GM12878 (cell line): Measurements from ENCODE around the gene SCD5. TPM values are rescaled to one million over a fixed set of nuclear protein-coding genes. Genes with fewer than 3 reads are reported as not detected.

Experiments used
- ATAC-seq: fragments of 200-7000 bp; cut with Tn5 transposase; 3 replicates; pipeline ENCODE4 v1.9.1; 2020; ENCODE audit warnings: mild to moderate bottlenecking, moderate library complexity
- BruUV-seq: library from RNA; stranded (reverse); fragments of 400-500 nt; replicated peaks from 2 replicates; lab custom pipeline; 2021; lab: Mats Ljungman, UMichigan
- CTCF ChIA-PET: fragments of 300-600 bp; sonication (Branson Sonifier 250); formaldehyde crosslinking; extraction: SDS; loops from one replicate; lab custom pipeline; 2021; ENCODE audit warnings: inconsistent platforms; lab: Yijun Ruan, JAX
- POLR2A ChIA-PET: fragments of 350-600 bp; formaldehyde crosslinking; extraction: SDS; loops from one replicate; lab custom pipeline; 2021; ENCODE audit warnings: inconsistent platforms; lab: Charles Lee
- RAD21 ChIA-PET: fragments of 300-600 bp; sonication (Branson Sonifier 250); formaldehyde crosslinking; loops from one replicate; lab custom pipeline; 2023; ENCODE audit warnings: antibody characterized with exemption; ENCODE audit not compliant: unreplicated experiment; lab: Charles Lee
- SMC1A ChIA-PET: fragments of 300-600 bp; sonication (Branson Sonifier 250); formaldehyde crosslinking; loops from one replicate; lab custom pipeline; 2023; ENCODE audit not compliant: unreplicated experiment, uncharacterized antibody; lab: Charles Lee
- DNase-seq: peaks from one replicate; pipeline ENCODE4 v3.0.0-alpha.2; 2011; ENCODE audit warnings: low read depth, low spot score
- FAIRE-seq: peaks from 3 replicates; lab custom pipeline; 2011; peaks lifted over from hg19 to GRCh38; lab: Jason Lieb, UNC
- H2AFZ ChIP-seq: 2 replicates; pipeline ENCODE4 v1.6.0; 2011; ENCODE audit warnings: low read depth, low read length, control low read depth; ENCODE audit not compliant: control insufficient read depth
- H3K27ac ChIP-seq: 2 replicates; pipeline ENCODE4 v1.5.1; 2011; ENCODE audit warnings: control low read depth; ENCODE audit not compliant: control insufficient read depth, insufficient read depth
- H3K27me3 ChIP-seq, 2 experiments: replicated peaks in 1 of 2; 2 replicates each; pipeline versions ENCODE4 v1.6.0 to v1.6.1; 2011; ENCODE audit warnings: low read length in 1 of 2; ENCODE audit not compliant: control insufficient read depth in 2 of 2, insufficient read depth in 2 of 2
- H3K36me3 ChIP-seq, 2 experiments: 2 replicates each; pipeline ENCODE4 v1.5.1; 2011; ENCODE audit warnings: low read length in 1 of 2; ENCODE audit not compliant: control insufficient read depth in 2 of 2, insufficient read depth in 2 of 2
- H3K4me1 ChIP-seq: 2 replicates; pipeline ENCODE4 v1.6.1; 2011; ENCODE audit warnings: mild to moderate bottlenecking, low read length, moderate library complexity, mixed read lengths; ENCODE audit not compliant: control insufficient read depth, insufficient read depth
- H3K4me2 ChIP-seq: 2 replicates; pipeline ENCODE4 v1.6.0; 2011; ENCODE audit warnings: control low read depth; ENCODE audit not compliant: control insufficient read depth, insufficient read depth
- H3K4me3 ChIP-seq: fragments of 200-600 bp; sonication (generic); 2 replicates; pipeline ENCODE4 v1.5.1; 2016
- H3K79me2 ChIP-seq: 2 replicates; pipeline ENCODE4 v1.6.0; 2011; ENCODE audit warnings: low read length; ENCODE audit not compliant: control insufficient read depth, insufficient read depth
- H3K9ac ChIP-seq: 2 replicates; pipeline ENCODE4 v1.8.0; 2011; ENCODE audit warnings: low read length, control low read depth, mixed read lengths; ENCODE audit not compliant: control insufficient read depth, insufficient read depth
- H3K9me3 ChIP-seq: replicated peaks from 3 replicates; pipeline ENCODE4 v1.5.1; 2011; ENCODE audit warnings: mild to moderate bottlenecking, low read length; ENCODE audit not compliant: control insufficient read depth, insufficient read depth
- H4K20me1 ChIP-seq: 2 replicates; pipeline ENCODE4 v1.6.0; 2011; ENCODE audit not compliant: control insufficient read depth, insufficient read depth
- CBX3 ChIP-seq: fragments of 200-600 bp; sonication (generic); IDR thresholded peaks from 2 replicates; pipeline ENCODE4 v1.6.1; 2016; ENCODE audit warnings: low read depth, borderline replicate concordance
- CHD1 ChIP-seq: IDR thresholded peaks from 2 replicates; pipeline ENCODE4 v1.6.1; 2012; ENCODE audit warnings: low read depth, low read length, improper control_type of control experiment
- CHD2 ChIP-seq: IDR thresholded peaks from 2 replicates; pipeline ENCODE4 v1.6.1; 2011; ENCODE audit warnings: low read depth, low read length, improper control_type of control experiment, borderline replicate concordance
- E2F8 ChIP-seq: fragments of 450-650 bp; IDR thresholded peaks from 2 replicates; pipeline ENCODE4 v1.6.1; 2018; ENCODE audit warnings: mild to moderate bottlenecking, low read depth, moderate library complexity; ENCODE audit not compliant: partially characterized antibody
- NR2C2 ChIP-seq: IDR thresholded peaks from 2 replicates; pipeline ENCODE4 v1.6.1; 2011; ENCODE audit warnings: borderline replicate concordance, low read depth; ENCODE audit not compliant: control insufficient read depth, insufficient read length
- RELA ChIP-seq: fragments of 450-650 bp; IDR thresholded peaks from 2 replicates; pipeline ENCODE4 v1.8.0; 2014; ENCODE audit warnings: borderline replicate concordance; ENCODE audit not compliant: partially characterized antibody
- SIN3A ChIP-seq: IDR thresholded peaks from 2 replicates; pipeline ENCODE4 v1.6.1; 2012; ENCODE audit warnings: low read depth, low read length, improper control_type of control experiment
- TARDBP ChIP-seq: IDR thresholded peaks from 2 replicates; pipeline ENCODE4 v1.6.1; 2016; ENCODE audit warnings: borderline replicate concordance
- ZBTB4 ChIP-seq: fragments of 450-650 bp; formaldehyde crosslinking; IDR thresholded peaks from 2 replicates; pipeline ENCODE4 v1.4.0; 2022; ENCODE audit warnings: mild to moderate bottlenecking, moderate library complexity
- WGBS: methylation state at CpG from one replicate; pipeline ENCODE4 v1.1.6; 2016; ENCODE audit warnings: low lambda C conversion rate; ENCODE audit not compliant: insufficient replicate concordance, insufficient coverage; ENCODE audit errors: missing lambda C conversion rate; 5-methylcytosine and 5-hydroxymethylcytosine counted together
- in situ Hi-C: fragments of 300-500 bp; cut with MboI; formaldehyde crosslinking; loops from 9 replicates; pipeline ENCODE4 v1.14.3; 2018; ENCODE audit warnings: mixed read lengths
- intact Hi-C: fragments of 100-400 bp; cut with micrococcal nuclease; formaldehyde crosslinking; loops from one replicate; pipeline ENCODE4 v1.14.2; 2022; ENCODE audit not compliant: unreplicated experiment
- polyA plus RNA-seq, 11 experiments: library from polyadenylated mRNA; depleted of rRNA in 4 of 11; unstranded in 6 of 11; stranded (reverse) in 5 of 11; fragments of >200 nt; fragmentation: Nextera tagmentation in 4 of 11; fragmentation: Illumina TruSeq in 1 of 11; extraction: Ambion mirVana in 4 of 11; extraction: Trizol in 1 of 11; gene quantifications; 1 replicate in 1 of 11; 2 replicates in 10 of 11; pipeline versions ENCODE4 v1.2.1 to v1.2.3, GENCODE V29; 2011 to 2016; ENCODE audit warnings: inconsistent platforms in 2 of 11, missing spikeins in 2 of 11, low read depth in 1 of 11
- total RNA-seq, 4 experiments: library from RNA; depleted of rRNA in 3 of 4; stranded (reverse); fragments of >200 nt in 3 of 4; fragmentation: Illumina TruSeq in 1 of 4; extraction: Trizol in 1 of 4; gene quantifications; 2 replicates each; pipeline versions ENCODE4 v1.2.1 to v1.2.3, GENCODE V29; 2013 to 2021
- TF ChIP-seq, protein P1 (sequence below): IDR thresholded peaks from 2 replicates; pipeline ENCODE4 v1.6.1; 2012; ENCODE audit warnings: low read depth, low read length, improper control_type of control experiment
- TF ChIP-seq, protein P2 (sequence below): fragments of 450-650 bp; formaldehyde crosslinking; IDR thresholded peaks from 2 replicates; pipeline ENCODE4 v1.4.0; 2020; ENCODE audit warnings: mild to moderate bottlenecking, moderate library complexity

The SCD5 gene
- total and polyA plus RNA-seq, 10 of the 15 experiments (the other 5 are each of a cell fraction or from before 2014, with no cell fraction given): 2.4 to 15.0 (median 4.2) TPM

DNA sequence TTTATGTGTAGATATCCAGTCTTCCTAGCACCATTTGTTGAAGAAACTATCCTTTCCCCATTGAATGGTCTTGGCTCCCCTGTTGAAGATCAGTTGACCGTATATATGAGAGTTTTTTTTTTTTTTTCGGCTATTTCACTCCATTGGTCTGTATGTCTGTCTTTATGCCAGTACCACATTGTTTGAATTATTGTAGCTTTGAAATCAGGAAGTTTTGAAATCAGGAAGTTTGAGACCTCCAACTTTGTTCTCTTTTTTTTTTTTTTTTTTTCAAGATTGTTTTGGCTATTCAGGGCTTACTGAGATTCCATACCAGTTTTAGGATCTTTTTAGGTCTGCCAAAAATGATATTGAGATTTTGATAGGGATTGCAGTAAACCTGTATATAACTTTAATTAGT, 4.3 kb upstream of the SCD5 start:
- Histone ChIP-seq H4K20me1 (no peaks in the 10 kb centered on the region), H3K36me3 (no peaks in the 10 kb centered on the region), H3K27ac (no peak overlapping the region), H3K79me2 (no peaks in the 10 kb centered on the region), H3K4me3 (no peak overlapping the region), H2AFZ (no peak overlapping the region), H3K9me3 (no peaks in the 10 kb centered on the region), H3K4me2 (no peak overlapping the region), H3K9ac (no peak overlapping the region), H3K27me3 (no peaks in the 10 kb centered on the region), H3K4me1 (peaks cover 4% of the 10 kb centered on the region; the same call in 1 of the 2 replicates)
- intact Hi-C loops (no loop called here), in situ Hi-C loops (no loop called here)
- ChIA-PET POLR2A (no interaction called here), CTCF (interaction anchor here (0.6 to 0.9 kb wide), 3 partner anchors 18 to 548 kb away, joined by 3 to 5 read pairs (median 4); no protein-coding TSS in a partner anchor), RAD21 (interaction anchor here (0.6 kb wide), 1 partner anchor 549 kb away, joined by 3 read pairs; no protein-coding TSS in a partner anchor), SMC1A (interaction anchor here (0.7 kb wide), 1 partner anchor 337 kb away, joined by 3 read pairs; no protein-coding TSS in a partner anchor)
- TF ChIP-seq, protein P1, sequence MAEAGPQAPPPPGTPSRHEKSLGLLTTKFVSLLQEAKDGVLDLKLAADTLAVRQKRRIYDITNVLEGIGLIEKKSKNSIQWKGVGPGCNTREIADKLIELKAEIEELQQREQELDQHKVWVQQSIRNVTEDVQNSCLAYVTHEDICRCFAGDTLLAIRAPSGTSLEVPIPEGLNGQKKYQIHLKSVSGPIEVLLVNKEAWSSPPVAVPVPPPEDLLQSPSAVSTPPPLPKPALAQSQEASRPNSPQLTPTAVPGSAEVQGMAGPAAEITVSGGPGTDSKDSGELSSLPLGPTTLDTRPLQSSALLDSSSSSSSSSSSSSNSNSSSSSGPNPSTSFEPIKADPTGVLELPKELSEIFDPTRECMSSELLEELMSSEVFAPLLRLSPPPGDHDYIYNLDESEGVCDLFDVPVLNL: no peak
- TF ChIP-seq TARDBP (no peak), CHD2 (no peak), CHD1 (no peak), ZBTB4 (CRISPR knock-in tag) (no peak), CBX3 (no peak), RELA (no peak), SIN3A (no peak), E2F8 (no peak), NR2C2 (no peak)
- TF ChIP-seq, protein P2, sequence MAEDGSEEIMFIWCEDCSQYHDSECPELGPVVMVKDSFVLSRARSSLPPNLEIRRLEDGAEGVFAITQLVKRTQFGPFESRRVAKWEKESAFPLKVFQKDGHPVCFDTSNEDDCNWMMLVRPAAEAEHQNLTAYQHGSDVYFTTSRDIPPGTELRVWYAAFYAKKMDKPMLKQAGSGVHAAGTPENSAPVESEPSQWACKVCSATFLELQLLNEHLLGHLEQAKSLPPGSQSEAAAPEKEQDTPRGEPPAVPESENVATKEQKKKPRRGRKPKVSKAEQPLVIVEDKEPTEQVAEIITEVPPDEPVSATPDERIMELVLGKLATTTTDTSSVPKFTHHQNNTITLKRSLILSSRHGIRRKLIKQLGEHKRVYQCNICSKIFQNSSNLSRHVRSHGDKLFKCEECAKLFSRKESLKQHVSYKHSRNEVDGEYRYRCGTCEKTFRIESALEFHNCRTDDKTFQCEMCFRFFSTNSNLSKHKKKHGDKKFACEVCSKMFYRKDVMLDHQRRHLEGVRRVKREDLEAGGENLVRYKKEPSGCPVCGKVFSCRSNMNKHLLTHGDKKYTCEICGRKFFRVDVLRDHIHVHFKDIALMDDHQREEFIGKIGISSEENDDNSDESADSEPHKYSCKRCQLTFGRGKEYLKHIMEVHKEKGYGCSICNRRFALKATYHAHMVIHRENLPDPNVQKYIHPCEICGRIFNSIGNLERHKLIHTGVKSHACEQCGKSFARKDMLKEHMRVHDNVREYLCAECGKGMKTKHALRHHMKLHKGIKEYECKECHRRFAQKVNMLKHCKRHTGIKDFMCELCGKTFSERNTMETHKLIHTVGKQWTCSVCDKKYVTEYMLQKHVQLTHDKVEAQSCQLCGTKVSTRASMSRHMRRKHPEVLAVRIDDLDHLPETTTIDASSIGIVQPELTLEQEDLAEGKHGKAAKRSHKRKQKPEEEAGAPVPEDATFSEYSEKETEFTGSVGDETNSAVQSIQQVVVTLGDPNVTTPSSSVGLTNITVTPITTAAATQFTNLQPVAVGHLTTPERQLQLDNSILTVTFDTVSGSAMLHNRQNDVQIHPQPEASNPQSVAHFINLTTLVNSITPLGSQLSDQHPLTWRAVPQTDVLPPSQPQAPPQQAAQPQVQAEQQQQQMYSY (CRISPR knock-in tag): no peak
- no peak for ATAC-seq
- 6% methylated on average over 2 of the region's 2 CpGs for WGBS
- no TSS peak for BruUV-seq
- FAIRE-seq: no peak
- DNase-seq: no peak
